ENCODE data around the gene ZNF32. TPM values are rescaled to one million over a fixed set of nuclear protein-coding genes. Genes with fewer than 3 reads are reported as not detected.

Gene ZNF32
- total RNA-seq (2014; rRNA removed; shearing (Covaris generic)): 12.0 and 14.8 TPM in 2 replicates

- peak within 1 kb of the TSS; percentile 92 for H3K27ac ChIP-seq
- peak; percentile 68 to 76 for DNase-seq
- H3K27me3 ChIP-seq: no peaks in the 10 kb centered on the region
- H3K36me3 ChIP-seq: peaks cover 13% of the 10 kb centered on the region
- no peaks in the 10 kb centered on the region; the same call in 1 of the 2 replicates for H3K9me3 ChIP-seq (replicated peaks)
- H3K4me1 ChIP-seq: 0 out of 2 replicates have a peak, but pooled peaks cover under 1% of the 10 kb centered on the region
- H3K4me3 ChIP-seq: peak within 1 kb of the TSS; percentile 82
Observed at GRCh38 chr10:43648398-43649184, at the start of gene ZNF32. TSS of gene ZNF32 (minus strand) at chr10:43648881. CDS start at chr10:43646133, 2,748 bp downstream.

DNA sequence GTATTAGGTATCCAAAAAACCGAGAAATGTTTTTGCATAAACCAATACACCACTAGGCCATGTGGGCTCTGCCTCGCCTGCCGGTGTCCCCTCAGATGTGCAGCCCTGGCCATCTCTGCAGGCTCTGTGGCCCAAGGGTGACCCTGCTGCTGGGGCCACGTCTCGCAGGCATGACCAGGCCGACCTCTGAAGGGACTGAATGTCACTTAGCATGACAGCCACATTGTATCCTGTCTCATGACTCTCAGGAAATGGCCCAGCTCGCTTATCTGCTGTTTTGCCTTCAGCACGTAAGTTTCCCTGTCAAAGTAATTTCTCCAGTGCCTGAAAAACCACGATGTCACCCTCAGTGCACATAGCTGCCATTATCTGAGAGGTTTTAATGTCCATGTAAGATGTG is 49.5 kb upstream of the ZNF32 start:
- DNase-seq: no peak
- Histone ChIP-seq H3K9me3 (replicated peaks) (no peaks in the 10 kb centered on the region), H3K4me3 (no peak overlapping the region), H3K36me3 (no peaks in the 10 kb centered on the region), H3K27ac (no peak overlapping the region), H3K4me1 (no peaks in the 10 kb centered on the region), H3K27me3 (no peaks in the 10 kb centered on the region)

DNA sequence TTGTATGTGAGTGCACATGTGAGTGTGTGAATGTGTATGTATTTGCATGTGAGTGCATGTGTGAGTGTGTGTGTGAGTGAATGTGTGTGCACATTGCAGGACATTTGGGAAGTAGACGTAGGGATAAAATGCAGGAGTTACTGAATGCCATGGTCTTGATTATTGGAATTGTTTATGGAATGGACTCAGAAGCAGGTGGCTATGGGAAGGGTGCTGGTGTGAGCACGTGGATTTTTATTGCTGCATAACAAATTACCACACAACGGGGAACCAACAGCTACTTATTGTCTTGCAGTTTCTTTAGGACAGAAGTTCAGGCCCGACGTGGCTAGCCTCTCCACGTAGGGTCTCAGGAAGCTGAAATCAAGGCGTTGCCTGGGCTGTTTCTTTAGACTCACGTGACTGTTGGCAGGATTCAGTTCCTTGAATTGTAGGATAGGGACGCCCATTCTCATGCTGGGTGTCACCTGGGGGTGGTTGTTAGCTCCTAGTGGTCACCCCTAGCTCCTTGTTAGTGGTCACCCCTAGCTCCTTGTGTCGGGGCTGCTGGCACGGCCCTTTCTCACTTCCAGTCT is 48.3 kb upstream of the ZNF32 start:
- Histone ChIP-seq H3K4me3 (no peak overlapping the region), H3K4me1 (no peaks in the 10 kb centered on the region), H3K27ac (no peak overlapping the region), H3K9me3 (replicated peaks) (no peaks in the 10 kb centered on the region), H3K27me3 (no peaks in the 10 kb centered on the region), H3K36me3 (no peaks in the 10 kb centered on the region)
- no peak for DNase-seq

- no peak for DNase-seq
- no peaks in the 10 kb centered on the region for H3K27me3 ChIP-seq
Observed at GRCh38 chr10:43695730-43696129, 47.0 kb upstream of the ZNF32 start.

GRCh38 chr10:43695321-43695720 is 46.6 kb upstream of the ZNF32 start:
- Histone ChIP-seq H3K36me3 (no peaks in the 10 kb centered on the region), H3K4me1 (no peaks in the 10 kb centered on the region), H3K4me3 (no peak overlapping the region), H3K27me3 (no peaks in the 10 kb centered on the region), H3K27ac (no peak overlapping the region), H3K9me3 (replicated peaks) (no peaks in the 10 kb centered on the region)
- no peak for DNase-seq

More at GRCh38 chr10:43695730-43696129, 47.0 kb upstream of the ZNF32 start:
- Histone ChIP-seq H3K27ac (no peak overlapping the region), H3K4me1 (no peaks in the 10 kb centered on the region), H3K4me3 (no peak overlapping the region), H3K9me3 (replicated peaks) (no peaks in the 10 kb centered on the region), H3K36me3 (no peaks in the 10 kb centered on the region)

- H3K27me3 ChIP-seq: no peaks in the 10 kb centered on the region
- no peak overlapping the region for H3K27ac ChIP-seq
- no peaks in the 10 kb centered on the region for H3K36me3 ChIP-seq
Observed at GRCh38 chr10:43694526-43694925, 45.8 kb upstream of the ZNF32 start.

DNA sequence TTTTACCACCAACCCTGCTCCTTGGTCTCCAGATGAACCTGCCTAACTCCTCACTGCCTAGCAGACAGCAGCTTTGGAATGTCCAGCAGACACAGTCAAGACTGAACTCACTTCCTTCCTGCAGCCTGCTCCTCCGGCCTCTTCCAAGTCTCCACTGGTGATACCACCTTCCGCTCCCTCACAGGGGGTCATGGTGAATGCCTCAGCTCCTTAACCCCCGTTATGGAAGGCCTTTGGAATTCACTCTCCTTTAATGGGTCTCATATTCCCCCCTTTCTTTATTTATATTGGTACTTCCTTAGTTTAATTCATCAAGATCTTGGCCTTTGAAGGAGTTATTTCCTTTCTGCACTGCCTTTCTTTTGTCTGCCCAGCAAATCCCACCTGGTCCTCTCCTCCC is 44.9 kb upstream of the ZNF32 start:
- Histone ChIP-seq H3K4me3 (no peak overlapping the region), H3K9me3 (replicated peaks) (no peaks in the 10 kb centered on the region), H3K36me3 (no peaks in the 10 kb centered on the region), H3K27me3 (no peaks in the 10 kb centered on the region), H3K27ac (no peak overlapping the region), H3K4me1 (no peaks in the 10 kb centered on the region)
- no peak for DNase-seq

More at GRCh38 chr10:43694526-43694925, 45.8 kb upstream of the ZNF32 start:
- no peaks in the 10 kb centered on the region for H3K9me3 ChIP-seq (replicated peaks)
- DNase-seq: no peak
- no peak overlapping the region for H3K4me3 ChIP-seq
- no peaks in the 10 kb centered on the region for H3K4me1 ChIP-seq

DNA sequence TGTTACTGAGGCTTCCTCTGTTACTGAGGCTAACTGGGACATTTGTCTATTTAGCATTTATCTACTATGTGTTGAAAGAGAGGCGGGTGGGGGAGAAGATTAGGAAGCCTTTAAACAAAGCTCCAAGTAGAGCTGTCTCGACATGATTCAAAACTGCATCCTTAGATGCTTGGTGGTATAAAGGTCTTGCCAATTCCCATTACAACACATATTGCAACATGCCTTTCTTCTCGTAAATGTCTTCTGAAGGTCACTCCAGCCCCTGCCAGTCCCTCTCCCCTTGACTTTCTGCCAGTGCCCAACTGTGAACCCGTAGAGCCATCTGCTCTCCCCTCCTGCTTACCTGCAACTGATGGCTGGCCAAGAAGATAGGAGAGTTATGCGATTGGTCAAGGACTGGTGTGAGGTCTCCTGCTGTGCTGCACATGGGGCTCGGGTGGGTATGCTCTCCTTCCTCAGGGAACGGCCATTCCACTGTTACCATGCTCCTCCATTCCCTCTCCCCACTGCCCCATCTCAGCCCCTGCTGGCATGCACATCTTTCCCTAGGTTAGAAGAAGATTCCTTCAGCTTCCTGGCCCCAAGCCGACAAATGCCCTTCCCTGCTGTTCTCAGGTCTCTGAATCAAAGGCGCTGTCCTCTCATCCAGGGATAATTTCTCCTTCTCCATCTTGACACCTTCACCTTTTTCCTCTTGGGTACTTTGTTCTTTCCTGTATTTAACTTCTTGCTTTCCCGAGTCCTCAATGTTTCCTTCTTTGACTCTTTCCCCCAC is 43.6 kb upstream of the ZNF32 start:
- Histone ChIP-seq H3K27me3 (no peaks in the 10 kb centered on the region), H3K9me3 (replicated peaks) (no peaks in the 10 kb centered on the region), H3K4me3 (no peak overlapping the region), H3K36me3 (no peaks in the 10 kb centered on the region), H3K4me1 (no peaks in the 10 kb centered on the region), H3K27ac (no peak overlapping the region)
- no peak for DNase-seq

- no peak for DNase-seq
- Histone ChIP-seq H3K9me3 (replicated peaks) (no peaks in the 10 kb centered on the region), H3K36me3 (no peaks in the 10 kb centered on the region), H3K27me3 (no peaks in the 10 kb centered on the region), H3K4me1 (no peaks in the 10 kb centered on the region), H3K4me3 (no peak overlapping the region), H3K27ac (no peak overlapping the region)
Observed at GRCh38 chr10:43691485-43691884, 42.8 kb upstream of the ZNF32 start.

DNA sequence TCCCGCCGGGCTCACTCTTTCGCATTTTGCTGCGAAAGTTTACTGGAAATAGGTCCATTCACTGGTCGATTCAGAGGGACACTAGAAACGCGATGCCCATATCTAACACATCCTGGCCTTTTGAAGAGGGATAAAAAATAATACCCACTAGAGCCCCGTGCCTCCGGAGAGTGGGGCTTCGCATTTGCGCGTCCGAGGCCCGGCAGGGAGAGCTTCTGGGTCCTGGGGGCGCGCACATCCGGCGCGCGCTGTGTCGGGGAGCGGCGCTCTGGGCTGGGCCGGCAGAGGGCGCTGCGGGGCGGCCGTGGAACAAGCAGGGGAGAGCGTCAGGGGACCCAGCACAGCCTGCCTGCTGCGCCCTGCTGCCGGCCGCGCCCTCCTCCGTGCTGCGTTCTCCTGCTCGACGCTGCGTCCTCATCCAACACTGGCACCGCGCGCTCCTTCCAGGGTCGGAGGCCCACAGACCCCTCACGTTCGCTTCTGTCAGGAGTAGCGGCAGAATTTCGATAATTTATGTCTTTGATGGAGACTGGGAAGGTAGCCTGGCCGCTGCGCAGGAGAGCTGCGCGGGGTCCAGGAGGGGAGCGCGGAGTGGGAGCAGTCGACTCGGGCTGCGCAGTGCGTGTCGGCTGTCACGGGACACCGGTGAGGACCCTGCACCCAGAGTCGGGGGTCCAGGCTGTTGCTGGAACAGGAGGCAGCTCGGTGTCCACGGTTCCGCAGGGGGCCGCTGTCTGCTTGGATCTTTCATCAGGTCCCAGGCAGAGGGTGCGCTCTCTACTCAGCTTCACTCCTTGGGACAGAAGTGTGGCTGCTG is 41.5 kb upstream of the ZNF32 start:
- no peaks in the 10 kb centered on the region for H3K4me1 ChIP-seq
- no peaks in the 10 kb centered on the region for H3K27me3 ChIP-seq
- H3K27ac ChIP-seq: no peak overlapping the region
- no peaks in the 10 kb centered on the region for H3K9me3 ChIP-seq (replicated peaks)
- no peak overlapping the region for H3K4me3 ChIP-seq
- H3K36me3 ChIP-seq: no peaks in the 10 kb centered on the region
- DNase-seq: no peak

GRCh38 chr10:43689618-43689954 is 40.9 kb upstream of the ZNF32 start:
- Histone ChIP-seq H3K36me3 (no peaks in the 10 kb centered on the region), H3K4me1 (no peaks in the 10 kb centered on the region), H3K9me3 (replicated peaks) (no peaks in the 10 kb centered on the region), H3K4me3 (no peak overlapping the region), H3K27ac (no peak overlapping the region), H3K27me3 (no peaks in the 10 kb centered on the region)
- DNase-seq: no peak

DNA sequence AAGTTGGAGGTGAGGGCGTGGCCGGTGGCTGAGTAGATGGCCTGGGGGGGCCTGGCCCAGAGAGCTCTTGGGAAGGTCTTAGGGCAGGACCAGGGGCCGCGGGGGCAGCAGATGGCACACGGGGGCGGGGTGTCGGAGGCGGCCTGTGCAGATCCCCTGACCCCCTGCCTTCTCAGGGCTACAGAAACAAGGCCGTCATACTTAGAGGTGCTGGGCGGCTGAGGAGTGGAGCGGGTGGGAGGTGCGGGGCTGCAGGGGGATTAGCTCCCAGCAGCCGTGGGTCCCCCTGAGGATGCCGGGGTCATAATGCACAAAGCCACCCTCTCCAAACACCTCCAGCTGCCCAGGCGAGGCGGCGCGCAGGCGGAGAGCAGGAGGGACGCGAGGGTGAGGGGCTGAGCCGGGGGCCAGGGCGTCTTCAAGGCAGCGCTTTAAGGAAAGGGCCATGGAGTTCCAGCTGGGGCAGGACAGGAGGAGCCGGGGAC is 40.4 kb upstream of the ZNF32 start:
- H3K9me3 ChIP-seq (replicated peaks): no peaks in the 10 kb centered on the region
- H3K4me1 ChIP-seq: no peaks in the 10 kb centered on the region
- no peak for DNase-seq
- no peaks in the 10 kb centered on the region for H3K27me3 ChIP-seq
- no peaks in the 10 kb centered on the region for H3K36me3 ChIP-seq
- H3K27ac ChIP-seq: no peak overlapping the region
- no peak overlapping the region for H3K4me3 ChIP-seq

GRCh38 chr10:43688348-43688892 is 39.7 kb upstream of the ZNF32 start:
- no peak overlapping the region for H3K27ac ChIP-seq
- H3K4me3 ChIP-seq: no peak overlapping the region
- no peaks in the 10 kb centered on the region for H3K36me3 ChIP-seq
- no peaks in the 10 kb centered on the region for H3K27me3 ChIP-seq
- no peaks in the 10 kb centered on the region for H3K4me1 ChIP-seq
- no peaks in the 10 kb centered on the region for H3K9me3 ChIP-seq (replicated peaks)
- no peak for DNase-seq

DNA sequence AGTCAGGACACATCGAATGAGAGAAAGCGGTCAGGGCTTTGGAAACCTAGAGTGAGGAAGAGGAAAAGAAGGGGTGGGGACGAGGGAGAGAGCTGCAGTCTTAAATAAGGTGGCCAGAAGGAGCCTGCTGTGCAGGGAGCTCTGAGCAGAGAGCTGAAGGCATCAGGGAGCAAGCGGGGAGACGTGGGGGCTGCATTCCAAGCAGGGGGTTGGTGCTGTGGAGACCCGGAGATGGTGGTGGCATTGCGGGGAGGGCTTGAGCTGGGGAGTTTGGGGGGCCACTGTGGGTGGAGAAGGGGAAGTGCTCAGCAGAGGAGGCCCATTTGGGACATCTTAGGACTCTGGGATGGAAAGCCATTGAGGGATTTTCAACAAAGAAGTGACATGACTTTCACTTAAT is 38.7 kb upstream of the ZNF32 start:
- no peak for DNase-seq
- Histone ChIP-seq H3K27me3 (no peaks in the 10 kb centered on the region), H3K36me3 (no peaks in the 10 kb centered on the region), H3K4me3 (no peak overlapping the region), H3K9me3 (replicated peaks) (no peaks in the 10 kb centered on the region), H3K27ac (no peak overlapping the region), H3K4me1 (no peaks in the 10 kb centered on the region)

All from SJCRH30 (cell line).